SK-N-SH (cell line): ENCODE measurements around the gene HIVEP2.

ENCODE experiments used
- CHD2 ChIP-seq: fragments of 150-350 bp; IDR thresholded peaks from 2 replicates; pipeline ENCODE4 v1.6.1; 2018; ENCODE audit warnings: low read length; ENCODE audit not compliant: partially characterized antibody
- EP300 ChIP-seq, 2 experiments: IDR thresholded peaks; 2 replicates each; pipeline versions ENCODE4 v1.4.0 to v1.6.1; 2012; ENCODE audit warnings: borderline replicate concordance in 1 of 2, low read depth in 1 of 2, low read length in 1 of 2
- EZH2phosphoT487 ChIP-seq: fragments of 200-600 bp; sonication (generic); IDR thresholded peaks from 2 replicates; pipeline ENCODE4 v1.6.1; 2017; ENCODE audit warnings: low read depth, mixed run types, mild to moderate bottlenecking, antibody characterized with exemption, moderate library complexity, borderline replicate concordance
- JUND ChIP-seq: IDR thresholded peaks from 2 replicates; pipeline ENCODE4 v1.4.0; 2012
- MXI1 ChIP-seq: IDR thresholded peaks from 2 replicates; pipeline ENCODE4 v1.6.1; 2012; ENCODE audit warnings: mild to moderate bottlenecking, low read depth, low read length, improper control_type of control experiment
- POLR2AphosphoS5 ChIP-seq: IDR thresholded peaks from 2 replicates; pipeline ENCODE4 v1.6.1; 2012; ENCODE audit warnings: low read depth, low read length
- TCF12 ChIP-seq: IDR thresholded peaks from 2 replicates; pipeline ENCODE4 v1.4.0; 2012
- YY1 ChIP-seq: IDR thresholded peaks from 2 replicates; pipeline ENCODE4 v1.4.0; 2012; ENCODE audit warnings: low read depth, mild to moderate bottlenecking
- TF ChIP-seq, protein P1 (sequence below): fragments of 200-600 bp; sonication (generic); IDR thresholded peaks from 2 replicates; pipeline ENCODE4 v1.6.1; 2017; ENCODE audit warnings: antibody characterized with exemption, mild to moderate bottlenecking, moderate library complexity
- TF ChIP-seq, protein P2 (sequence below): IDR thresholded peaks from 2 replicates; pipeline ENCODE4; 2012

DNA sequence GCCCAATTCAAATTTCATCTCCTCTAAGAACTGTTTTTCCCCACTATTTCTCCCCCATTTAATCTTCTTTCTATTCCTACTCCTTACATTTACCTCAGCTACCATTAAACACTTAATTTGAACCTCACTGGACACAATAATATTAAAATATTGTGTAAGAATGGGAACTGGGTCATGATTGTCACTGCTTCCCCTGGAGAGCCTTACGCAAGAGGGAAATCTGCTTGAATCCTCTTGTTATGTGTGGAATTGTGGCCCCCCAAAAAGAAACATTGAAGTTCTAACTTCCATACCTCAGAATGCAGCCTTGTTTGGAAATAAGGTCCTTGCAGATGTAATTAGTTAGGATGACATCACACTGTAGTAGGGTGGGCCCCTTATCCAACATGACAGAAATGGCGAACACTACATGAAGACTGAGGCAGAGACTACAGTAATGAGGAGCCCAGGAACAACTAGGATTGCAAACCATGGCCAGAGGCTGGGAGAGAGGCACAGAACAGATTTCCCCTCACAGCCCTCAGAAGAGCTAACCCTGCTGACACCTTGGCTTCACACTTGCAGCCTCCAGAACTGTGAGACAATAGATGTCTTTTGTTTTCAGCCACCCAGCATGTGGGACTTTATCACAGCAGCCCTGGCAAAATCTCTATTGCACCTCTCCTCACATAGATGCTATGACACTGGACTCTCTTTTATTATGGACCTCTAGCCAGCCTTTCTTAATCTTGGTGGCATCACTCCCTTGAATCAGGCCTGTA is 29.9 kb downstream of the HIVEP2 start:
- TF ChIP-seq, protein P1, sequence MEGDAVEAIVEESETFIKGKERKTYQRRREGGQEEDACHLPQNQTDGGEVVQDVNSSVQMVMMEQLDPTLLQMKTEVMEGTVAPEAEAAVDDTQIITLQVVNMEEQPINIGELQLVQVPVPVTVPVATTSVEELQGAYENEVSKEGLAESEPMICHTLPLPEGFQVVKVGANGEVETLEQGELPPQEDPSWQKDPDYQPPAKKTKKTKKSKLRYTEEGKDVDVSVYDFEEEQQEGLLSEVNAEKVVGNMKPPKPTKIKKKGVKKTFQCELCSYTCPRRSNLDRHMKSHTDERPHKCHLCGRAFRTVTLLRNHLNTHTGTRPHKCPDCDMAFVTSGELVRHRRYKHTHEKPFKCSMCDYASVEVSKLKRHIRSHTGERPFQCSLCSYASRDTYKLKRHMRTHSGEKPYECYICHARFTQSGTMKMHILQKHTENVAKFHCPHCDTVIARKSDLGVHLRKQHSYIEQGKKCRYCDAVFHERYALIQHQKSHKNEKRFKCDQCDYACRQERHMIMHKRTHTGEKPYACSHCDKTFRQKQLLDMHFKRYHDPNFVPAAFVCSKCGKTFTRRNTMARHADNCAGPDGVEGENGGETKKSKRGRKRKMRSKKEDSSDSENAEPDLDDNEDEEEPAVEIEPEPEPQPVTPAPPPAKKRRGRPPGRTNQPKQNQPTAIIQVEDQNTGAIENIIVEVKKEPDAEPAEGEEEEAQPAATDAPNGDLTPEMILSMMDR = no peak
- TF ChIP-seq MXI1 (no peak), EZH2phosphoT487 (no peak), JUND (no peak), YY1 (no peak), TCF12 (no peak), CHD2 (no peak), POLR2AphosphoS5 (no peak), EP300 (IDR thresholded peaks at IDR 0.05; ENCODE audit: borderline replicate concordance in 1 of 2, low read depth in 1 of 2, low read length in 1 of 2) (no peak)
- TF ChIP-seq, protein P2, sequence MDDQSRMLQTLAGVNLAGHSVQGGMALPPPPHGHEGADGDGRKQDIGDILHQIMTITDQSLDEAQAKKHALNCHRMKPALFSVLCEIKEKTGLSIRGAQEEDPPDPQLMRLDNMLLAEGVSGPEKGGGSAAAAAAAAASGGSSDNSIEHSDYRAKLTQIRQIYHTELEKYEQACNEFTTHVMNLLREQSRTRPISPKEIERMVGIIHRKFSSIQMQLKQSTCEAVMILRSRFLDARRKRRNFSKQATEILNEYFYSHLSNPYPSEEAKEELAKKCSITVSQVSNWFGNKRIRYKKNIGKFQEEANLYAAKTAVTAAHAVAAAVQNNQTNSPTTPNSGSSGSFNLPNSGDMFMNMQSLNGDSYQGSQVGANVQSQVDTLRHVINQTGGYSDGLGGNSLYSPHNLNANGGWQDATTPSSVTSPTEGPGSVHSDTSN = no peak
